GM12878 (cell line): ENCODE data around the gene VTI1A. TPM values are rescaled to one million over a fixed set of nuclear protein-coding genes. Genes with fewer than 3 reads are reported as not detected.

Experiments used
- ATAC-seq: fragments of 200-7000 bp; cut with Tn5 transposase; 3 replicates; pipeline ENCODE4 v1.9.1; 2020; ENCODE audit warnings: mild to moderate bottlenecking, moderate library complexity
- BruUV-seq: library from RNA; stranded (reverse); fragments of 400-500 nt; replicated peaks from 2 replicates; lab custom pipeline; 2021; lab: Mats Ljungman, UMichigan
- CTCF ChIA-PET: fragments of 300-600 bp; sonication (Branson Sonifier 250); formaldehyde crosslinking; extraction: SDS; loops from one replicate; lab custom pipeline; 2021; ENCODE audit warnings: inconsistent platforms; lab: Yijun Ruan, JAX
- POLR2A ChIA-PET: fragments of 350-600 bp; formaldehyde crosslinking; extraction: SDS; loops from one replicate; lab custom pipeline; 2021; ENCODE audit warnings: inconsistent platforms; lab: Charles Lee
- RAD21 ChIA-PET: fragments of 300-600 bp; sonication (Branson Sonifier 250); formaldehyde crosslinking; loops from one replicate; lab custom pipeline; 2023; ENCODE audit warnings: antibody characterized with exemption; ENCODE audit not compliant: unreplicated experiment; lab: Charles Lee
- SMC1A ChIA-PET: fragments of 300-600 bp; sonication (Branson Sonifier 250); formaldehyde crosslinking; loops from one replicate; lab custom pipeline; 2023; ENCODE audit not compliant: unreplicated experiment, uncharacterized antibody; lab: Charles Lee
- DNase-seq: peaks from one replicate; pipeline ENCODE4 v3.0.0-alpha.2; 2011; ENCODE audit warnings: low read depth, low spot score
- FAIRE-seq: peaks from 3 replicates; lab custom pipeline; 2011; peaks lifted over from hg19 to GRCh38; lab: Jason Lieb, UNC
- H2AFZ ChIP-seq: 2 replicates; pipeline ENCODE4 v1.6.0; 2011; ENCODE audit warnings: low read depth, low read length, control low read depth; ENCODE audit not compliant: control insufficient read depth
- H3K27ac ChIP-seq: 2 replicates; pipeline ENCODE4 v1.5.1; 2011; ENCODE audit warnings: control low read depth; ENCODE audit not compliant: control insufficient read depth, insufficient read depth
- H3K27me3 ChIP-seq, 2 experiments: replicated peaks in 1 of 2; 2 replicates each; pipeline versions ENCODE4 v1.6.0 to v1.6.1; 2011; ENCODE audit warnings: low read length in 1 of 2; ENCODE audit not compliant: control insufficient read depth in 2 of 2, insufficient read depth in 2 of 2
- H3K36me3 ChIP-seq, 2 experiments: 2 replicates each; pipeline ENCODE4 v1.5.1; 2011; ENCODE audit warnings: low read length in 1 of 2; ENCODE audit not compliant: control insufficient read depth in 2 of 2, insufficient read depth in 2 of 2
- H3K4me1 ChIP-seq: 2 replicates; pipeline ENCODE4 v1.6.1; 2011; ENCODE audit warnings: mild to moderate bottlenecking, low read length, moderate library complexity, mixed read lengths; ENCODE audit not compliant: control insufficient read depth, insufficient read depth
- H3K4me2 ChIP-seq: 2 replicates; pipeline ENCODE4 v1.6.0; 2011; ENCODE audit warnings: control low read depth; ENCODE audit not compliant: control insufficient read depth, insufficient read depth
- H3K4me3 ChIP-seq: fragments of 200-600 bp; sonication (generic); 2 replicates; pipeline ENCODE4 v1.5.1; 2016
- H3K79me2 ChIP-seq: 2 replicates; pipeline ENCODE4 v1.6.0; 2011; ENCODE audit warnings: low read length; ENCODE audit not compliant: control insufficient read depth, insufficient read depth
- H3K9ac ChIP-seq: 2 replicates; pipeline ENCODE4 v1.8.0; 2011; ENCODE audit warnings: low read length, control low read depth, mixed read lengths; ENCODE audit not compliant: control insufficient read depth, insufficient read depth
- H3K9me3 ChIP-seq: replicated peaks from 3 replicates; pipeline ENCODE4 v1.5.1; 2011; ENCODE audit warnings: mild to moderate bottlenecking, low read length; ENCODE audit not compliant: control insufficient read depth, insufficient read depth
- H4K20me1 ChIP-seq: 2 replicates; pipeline ENCODE4 v1.6.0; 2011; ENCODE audit not compliant: control insufficient read depth, insufficient read depth
- KAT2A ChIP-seq: conservative IDR thresholded peaks from 2 replicates; pipeline ENCODE4 v1.6.1; 2011; ENCODE audit warnings: low read depth, low read length; ENCODE audit not compliant: control insufficient read depth
- NR2F1 ChIP-seq: fragments of 450-650 bp; conservative IDR thresholded peaks from 2 replicates; pipeline ENCODE4 v1.6.1; 2017; ENCODE audit warnings: mild to moderate bottlenecking
- POLR2AphosphoS2 ChIP-seq: IDR thresholded peaks from 2 replicates; pipeline ENCODE4 v1.6.1; 2011; ENCODE audit warnings: low read depth, mild to moderate bottlenecking, low read length, improper control_type of control experiment, moderate library complexity
- PRDM15 ChIP-seq: fragments of 450-650 bp; formaldehyde crosslinking; IDR thresholded peaks from 2 replicates; pipeline ENCODE4 v1.4.0; 2020; ENCODE audit warnings: mild to moderate bottlenecking, moderate library complexity
- SUZ12 ChIP-seq: fragments of 200-600 bp; sonication (generic); IDR thresholded peaks from one replicate; pipeline ENCODE4 v1.6.1; 2018; ENCODE audit warnings: antibody characterized with exemption, mild to moderate bottlenecking; ENCODE audit not compliant: unreplicated experiment
- ZNF592 ChIP-seq: fragments of 450-650 bp; IDR thresholded peaks from 2 replicates; pipeline ENCODE4 v1.6.1; 2017; ENCODE audit warnings: mild to moderate bottlenecking, moderate library complexity
- WGBS: methylation state at CpG from one replicate; pipeline ENCODE4 v1.1.6; 2016; ENCODE audit warnings: low lambda C conversion rate; ENCODE audit not compliant: insufficient replicate concordance, insufficient coverage; ENCODE audit errors: missing lambda C conversion rate; 5-methylcytosine and 5-hydroxymethylcytosine counted together
- in situ Hi-C: fragments of 300-500 bp; cut with MboI; formaldehyde crosslinking; loops from 9 replicates; pipeline ENCODE4 v1.14.3; 2018; ENCODE audit warnings: mixed read lengths
- intact Hi-C: fragments of 100-400 bp; cut with micrococcal nuclease; formaldehyde crosslinking; loops from one replicate; pipeline ENCODE4 v1.14.2; 2022; ENCODE audit not compliant: unreplicated experiment
- polyA plus RNA-seq, 11 experiments: library from polyadenylated mRNA; depleted of rRNA in 4 of 11; unstranded in 6 of 11; stranded (reverse) in 5 of 11; fragments of >200 nt; fragmentation: Nextera tagmentation in 4 of 11; fragmentation: Illumina TruSeq in 1 of 11; extraction: Ambion mirVana in 4 of 11; extraction: Trizol in 1 of 11; gene quantifications; 1 replicate in 1 of 11; 2 replicates in 10 of 11; pipeline versions ENCODE4 v1.2.1 to v1.2.3, GENCODE V29; 2011 to 2016; ENCODE audit warnings: inconsistent platforms in 2 of 11, missing spikeins in 2 of 11, low read depth in 1 of 11
- total RNA-seq, 4 experiments: library from RNA; depleted of rRNA in 3 of 4; stranded (reverse); fragments of >200 nt in 3 of 4; fragmentation: Illumina TruSeq in 1 of 4; extraction: Trizol in 1 of 4; gene quantifications; 2 replicates each; pipeline versions ENCODE4 v1.2.1 to v1.2.3, GENCODE V29; 2013 to 2021

VTI1A gene
- total and polyA plus RNA-seq, 10 of the 15 experiments (the other 5 are each of a cell fraction or from before 2014, with no cell fraction given) = 12.4 to 43.2 (median 27.5) TPM

GRCh38 chr10:112761256-112761655 is 314.2 kb downstream of the VTI1A start:
- H3K9me3 ChIP-seq = no peaks in the 10 kb centered on the region
- no peaks in the 10 kb centered on the region for H3K4me1 ChIP-seq
- RAD21 ChIA-PET = no interaction called here
- ATAC-seq (no peak), FAIRE-seq (no peak), DNase-seq (no peak)
- POLR2A ChIA-PET = no interaction called here
- H3K27ac ChIP-seq = no peak overlapping the region
- no peaks in the 10 kb centered on the region for H3K79me2 ChIP-seq
- no TSS peak for BruUV-seq
- no peak overlapping the region for H3K4me2 ChIP-seq
- H2AFZ ChIP-seq = no peak overlapping the region
- no peak overlapping the region for H3K4me3 ChIP-seq
- intact Hi-C loops (no loop called here), in situ Hi-C loops (no loop called here)
- 100% methylated on average over 3 of the region's 3 CpGs for WGBS
- SMC1A ChIA-PET = no interaction called here
- no peaks in the 10 kb centered on the region for H3K36me3 ChIP-seq
- no peak overlapping the region for H3K9ac ChIP-seq
- H3K27me3 ChIP-seq = no peaks in the 10 kb centered on the region
- no peaks in the 10 kb centered on the region for H4K20me1 ChIP-seq
- TF ChIP-seq POLR2AphosphoS2 (no peak), KAT2A (no peak), ZNF592 (no peak), SUZ12 (no peak), NR2F1 (no peak), PRDM15 (no peak)
- TF ChIP-seq, all 136 proteins: peak for 0
- CTCF ChIA-PET = no interaction called here
